Measurements from ENCODE around the gene GSN.

- no peak for TF ChIP-seq GABPA (IDR thresholded peaks at IDR 0.05; ENCODE audit: low read depth)
- TF ChIP-seq CTCF (IDR thresholded peaks at IDR 0.05 in 2 of 3, conservative IDR thresholded peaks at IDR 0.05 in 1 of 3; ENCODE audit: control insufficient read depth in 2 of 3, extremely low read depth in 1 of 3, insufficient read depth in 1 of 3, low read depth in 3 of 3, low read length in 3 of 3): no peak
- TF ChIP-seq BHLHE40 (IDR thresholded peaks at IDR 0.05; ENCODE audit: borderline replicate concordance in 1 of 2, low read depth in 2 of 2, low read length in 1 of 2): no peak
- TF ChIP-seq EP300 (IDR thresholded peaks at IDR 0.05; ENCODE audit: borderline replicate concordance in 1 of 2, control insufficient read depth in 1 of 2, low read depth in 2 of 2, low read length in 2 of 2): no peak
- TF ChIP-seq TCF12 (IDR thresholded peaks at IDR 0.05; ENCODE audit: low read depth, low read length): no peak
- no peak for TF ChIP-seq BMI1 (IDR thresholded peaks at IDR 0.05; ENCODE audit: borderline replicate concordance)
- no peak for TF ChIP-seq EED (IDR thresholded peaks at IDR 0.05; ENCODE audit: low read depth)
- no peak for TF ChIP-seq HCFC1 (IDR thresholded peaks at IDR 0.05; ENCODE audit: low read length)
- TF ChIP-seq POLR2AphosphoS2 (IDR thresholded peaks at IDR 0.05; ENCODE audit: low read depth, low read length): no peak
These were observed 33.2 kb upstream of the GSN start for GRCh38 chr9:121234832-121235161.
